ENCODE results near the gene UBTD1. TPM values are rescaled to one million over a fixed set of nuclear protein-coding genes. Genes with fewer than 3 reads are reported as not detected.
"Not testable (repeated sequence)": the region's sequence is repeated elsewhere in the genome, so short reads cannot be mapped to it uniquely, and the experiment has no call there.

Gene UBTD1
- polyA plus RNA-seq, 3 donors: 17.2 to 20.0 (median 19.0) TPM

DNA sequence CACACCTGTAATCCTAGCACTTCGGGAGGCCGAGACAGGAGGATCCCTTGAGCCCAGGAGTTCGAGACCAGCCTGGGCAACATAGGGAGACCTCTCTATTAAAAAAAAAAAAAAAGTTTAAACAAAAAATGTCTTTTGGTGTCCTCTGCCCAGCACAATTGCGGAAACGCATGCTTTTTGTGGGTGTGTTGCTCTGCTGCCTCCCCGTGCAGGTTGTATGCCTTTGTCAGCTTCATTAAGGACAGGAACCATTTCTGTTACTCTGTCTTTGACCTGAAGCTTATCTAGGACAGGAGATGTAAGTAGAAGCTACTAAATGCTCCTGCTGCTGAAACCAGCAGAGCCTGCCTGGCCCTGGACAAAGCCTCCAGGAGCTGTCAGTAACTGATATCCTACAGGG, 52.5 kb downstream of the UBTD1 start:
- intact Hi-C loops (cut with micrococcal nuclease): loop anchor here (5.0 kb wide), 3 partner anchors 49 to 84 kb away; partner anchors contain the start of genes MMS19 (in 1 of the 2) and UBTD1 (in 1 of the 2)
- peak overlapping the region in 1 of 7 donors; percentile 21 for H3K27ac Mint-ChIP-seq

GRCh38 chr10:97553575-97554031, 54.9 kb downstream of the UBTD1 start:
- Histone ChIP-seq H3K36me3 (replicated peaks in 1 of 2; ENCODE audit: control insufficient read depth in 1 of 2, insufficient read depth in 2 of 2, low read length in 2 of 2) (peaks cover 0 to 12% of the 10 kb centered on the region in 2 donors), H3K27me3 (ENCODE audit: control insufficient read depth in 2 of 2, insufficient read depth in 2 of 2, low read length in 2 of 2) (no peaks in the 10 kb centered on the region), H3K79me2 (ENCODE audit: insufficient read depth, low read length) (no peaks in the 10 kb centered on the region), H4K20me1 (ENCODE audit: insufficient read depth, low read length) (peaks cover 10% of the 10 kb centered on the region), H3K27ac (ENCODE audit: low read depth in 1 of 2, low read length in 2 of 2) (no peak overlapping the region), H3K9me3 (replicated peaks in 1 of 2; ENCODE audit: control insufficient read depth in 1 of 2, insufficient read depth in 1 of 2, low read length in 2 of 2) (peaks cover 12 to 14% of the 10 kb centered on the region in 2 donors), H3K4me1 (ENCODE audit: control insufficient read depth in 1 of 2, insufficient read depth in 2 of 2, low read length in 2 of 2) (no peaks in the 10 kb centered on the region), H2AFZ (ENCODE audit: insufficient read depth, low read depth, low read length, poor library complexity, severe bottlenecking) (no peak overlapping the region), H3K4me2 (replicated peaks; ENCODE audit: extremely low read depth, low read length, poor library complexity, severe bottlenecking) (no peak overlapping the region), H3K9ac (ENCODE audit: insufficient read depth, low read length, poor library complexity, severe bottlenecking) (no peak overlapping the region), H3K4me3 (replicated peaks in 1 of 3; ENCODE audit: low read depth in 2 of 3, low read length in 3 of 3) (no peak overlapping the region)
- 33% methylated on average over 5 of the region's 6 CpGs for WGBS (ENCODE audit: insufficient coverage)
- peaks cover 3% of the 10 kb centered on the region for H3K4me1 Mint-ChIP-seq
- intact Hi-C loops (cut with micrococcal nuclease): loop anchor here (1.0 to 5.0 kb wide), 5 partner anchors 18 to 91 kb away; partner anchors contain the start of genes MMS19 (in 1 of the 2) and UBTD1 (in 1 of the 2)
- no peaks in the 10 kb centered on the region for H3K27me3 Mint-ChIP-seq (ENCODE audit: low read depth in 3 of 3)
- peak; percentile 37 to 58 (median 49) for DNase-seq
- H3K36me3 Mint-ChIP-seq: peaks cover 6 to 12% of the 10 kb centered on the region in 2 donors
- peaks cover 9 to 22% (median 13%) of the 10 kb centered on the region in 7 donors for H3K9me3 Mint-ChIP-seq
- H3K4me3 Mint-ChIP-seq: no peak overlapping the region
- TF ChIP-seq, protein P1, sequence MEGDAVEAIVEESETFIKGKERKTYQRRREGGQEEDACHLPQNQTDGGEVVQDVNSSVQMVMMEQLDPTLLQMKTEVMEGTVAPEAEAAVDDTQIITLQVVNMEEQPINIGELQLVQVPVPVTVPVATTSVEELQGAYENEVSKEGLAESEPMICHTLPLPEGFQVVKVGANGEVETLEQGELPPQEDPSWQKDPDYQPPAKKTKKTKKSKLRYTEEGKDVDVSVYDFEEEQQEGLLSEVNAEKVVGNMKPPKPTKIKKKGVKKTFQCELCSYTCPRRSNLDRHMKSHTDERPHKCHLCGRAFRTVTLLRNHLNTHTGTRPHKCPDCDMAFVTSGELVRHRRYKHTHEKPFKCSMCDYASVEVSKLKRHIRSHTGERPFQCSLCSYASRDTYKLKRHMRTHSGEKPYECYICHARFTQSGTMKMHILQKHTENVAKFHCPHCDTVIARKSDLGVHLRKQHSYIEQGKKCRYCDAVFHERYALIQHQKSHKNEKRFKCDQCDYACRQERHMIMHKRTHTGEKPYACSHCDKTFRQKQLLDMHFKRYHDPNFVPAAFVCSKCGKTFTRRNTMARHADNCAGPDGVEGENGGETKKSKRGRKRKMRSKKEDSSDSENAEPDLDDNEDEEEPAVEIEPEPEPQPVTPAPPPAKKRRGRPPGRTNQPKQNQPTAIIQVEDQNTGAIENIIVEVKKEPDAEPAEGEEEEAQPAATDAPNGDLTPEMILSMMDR (IDR thresholded peaks at IDR 0.05): peak; percentile 79
- peak overlapping the region in 1 of 7 donors; percentile 45 for H3K27ac Mint-ChIP-seq

More for the DNA sequence above, 52.5 kb downstream of the UBTD1 start:
- no peaks in the 10 kb centered on the region for H3K27me3 ChIP-seq (ENCODE audit: control insufficient read depth in 2 of 2, insufficient read depth in 2 of 2, low read length in 2 of 2)
- no peak for DNase-seq
- no peak overlapping the region for H2AFZ ChIP-seq (ENCODE audit: insufficient read depth, low read depth, low read length, poor library complexity, severe bottlenecking)
- peaks cover 0 to 12% of the 10 kb centered on the region in 2 donors for H3K36me3 ChIP-seq (replicated peaks in 1 of 2; ENCODE audit: control insufficient read depth in 1 of 2, insufficient read depth in 2 of 2, low read length in 2 of 2)
- TF ChIP-seq, protein P1 (IDR thresholded peaks at IDR 0.05): no peak
- no peak overlapping the region for H3K4me3 ChIP-seq (replicated peaks in 1 of 3; ENCODE audit: low read depth in 2 of 3, low read length in 3 of 3)
- Mint-ChIP-seq H3K4me1 (peaks cover 5% of the 10 kb centered on the region), H3K9me3 (peaks cover 9 to 16% (median 13%) of the 10 kb centered on the region in 7 donors), H3K27me3 (ENCODE audit: low read depth in 3 of 3) (no peaks in the 10 kb centered on the region), H3K36me3 (peaks cover 7 to 16% of the 10 kb centered on the region in 2 donors), H3K4me3 (no peak overlapping the region)
- H3K27ac ChIP-seq (ENCODE audit: low read depth in 1 of 2, low read length in 2 of 2): no peak overlapping the region
- WGBS (ENCODE audit: insufficient coverage): 95% methylated on average over 3 of the region's 6 CpGs
- H4K20me1 ChIP-seq (ENCODE audit: insufficient read depth, low read length): peaks cover 10% of the 10 kb centered on the region
- no peaks in the 10 kb centered on the region for H3K4me1 ChIP-seq (ENCODE audit: control insufficient read depth in 1 of 2, insufficient read depth in 2 of 2, low read length in 2 of 2)
- H3K79me2 ChIP-seq (ENCODE audit: insufficient read depth, low read length): no peaks in the 10 kb centered on the region
- no peak overlapping the region for H3K9ac ChIP-seq (ENCODE audit: insufficient read depth, low read length, poor library complexity, severe bottlenecking)
- H3K4me2 ChIP-seq (replicated peaks; ENCODE audit: extremely low read depth, low read length, poor library complexity, severe bottlenecking): no peak overlapping the region
- H3K9me3 ChIP-seq (replicated peaks in 1 of 2; ENCODE audit: control insufficient read depth in 1 of 2, insufficient read depth in 1 of 2, low read length in 2 of 2): peaks cover 11 to 12% of the 10 kb centered on the region in 2 donors

DNA sequence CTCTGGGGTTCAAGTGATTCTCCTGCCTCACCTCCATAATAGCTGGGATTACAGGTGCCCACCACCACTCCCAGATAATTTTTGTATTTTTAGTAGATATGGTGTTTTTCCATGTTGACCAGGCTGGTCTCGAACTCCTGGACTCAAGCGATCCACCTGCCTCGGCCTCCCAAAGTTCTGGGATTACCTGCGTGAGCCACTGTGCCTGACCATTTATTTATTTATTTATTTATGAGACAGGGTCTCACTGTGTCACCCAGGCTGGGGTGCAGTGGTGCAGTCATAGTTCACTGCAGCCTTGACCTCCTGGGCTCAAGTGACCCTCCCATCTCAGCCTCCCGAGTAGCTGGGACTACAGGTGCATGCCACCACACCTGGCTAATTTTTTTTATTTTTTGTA, 55.6 kb downstream of the UBTD1 start:
- H3K27me3 Mint-ChIP-seq (ENCODE audit: low read depth in 3 of 3); H3K27me3 ChIP-seq (ENCODE audit: control insufficient read depth in 2 of 2, insufficient read depth in 2 of 2, low read length in 2 of 2); H3K4me1 ChIP-seq (ENCODE audit: control insufficient read depth in 1 of 2, insufficient read depth in 2 of 2, low read length in 2 of 2); H3K4me2 ChIP-seq (replicated peaks; ENCODE audit: extremely low read depth, low read length, poor library complexity, severe bottlenecking); DNase-seq; H3K27ac ChIP-seq (ENCODE audit: low read depth in 1 of 2, low read length in 2 of 2); H3K4me3 Mint-ChIP-seq; H3K4me3 ChIP-seq (replicated peaks in 1 of 3; ENCODE audit: low read depth in 2 of 3, low read length in 3 of 3); H3K9ac ChIP-seq (ENCODE audit: insufficient read depth, low read length, poor library complexity, severe bottlenecking); H3K27ac Mint-ChIP-seq; H3K4me1 Mint-ChIP-seq; H4K20me1 ChIP-seq (ENCODE audit: insufficient read depth, low read length); H2AFZ ChIP-seq (ENCODE audit: insufficient read depth, low read depth, low read length, poor library complexity, severe bottlenecking); H3K79me2 ChIP-seq (ENCODE audit: insufficient read depth, low read length): not testable (repeated sequence)
- Mint-ChIP-seq H3K9me3 (peaks cover 9 to 22% (median 13%) of the 10 kb centered on the region in 7 donors), H3K36me3 (peaks cover 6 to 12% of the 10 kb centered on the region in 2 donors)
- Histone ChIP-seq H3K9me3 (replicated peaks in 1 of 2; ENCODE audit: control insufficient read depth in 1 of 2, insufficient read depth in 1 of 2, low read length in 2 of 2) (peaks cover 12 to 14% of the 10 kb centered on the region in 2 donors), H3K36me3 (replicated peaks in 1 of 2; ENCODE audit: control insufficient read depth in 1 of 2, insufficient read depth in 2 of 2, low read length in 2 of 2) (peaks cover 0 to 12% of the 10 kb centered on the region in 2 donors)
- no CpG with 5 or more reads among the region's 5 CpGs for WGBS (ENCODE audit: insufficient coverage)
- intact Hi-C loops (cut with micrococcal nuclease): loop anchor here (5.0 kb wide), 3 partner anchors 52 to 87 kb away; partner anchors contain the start of genes MMS19 (in 1 of the 2) and UBTD1 (in 1 of the 2)
